Right cardiac atrium (tissue), 5 donors: ENCODE data around the gene CFAP100. TPM values are rescaled to one million over a fixed set of nuclear protein-coding genes. Genes with fewer than 3 reads are reported as not detected.

ENCODE experiments used
- ATAC-seq, 2 donors: fragments of 200-7000 bp; cut with Tn5 transposase; one replicate each; pipeline versions ENCODE4 v1.8.0 to v1.9.1; 2020; ENCODE audit warnings: moderate library complexity in 2 of 2, mild to moderate bottlenecking in 1 of 2
- DNase-seq, 3 donors: peaks; one replicate each; pipeline ENCODE4 v3.0.0-alpha.2; 2020
- H3K27ac ChIP-seq: one replicate; pipeline ENCODE4 v1.5.1; 2013; ENCODE audit warnings: mild to moderate bottlenecking, low read length, control low read depth, moderate library complexity
- H3K27me3 ChIP-seq: one replicate; pipeline ENCODE4 v1.6.1; 2013; ENCODE audit not compliant: control insufficient read depth, insufficient read depth
- H3K4me1 ChIP-seq: one replicate; pipeline ENCODE4 v1.6.1; 2013; ENCODE audit warnings: low read length; ENCODE audit not compliant: control insufficient read depth, insufficient read depth
- H3K4me3 ChIP-seq: one replicate; pipeline ENCODE4 v1.5.1; 2013; ENCODE audit warnings: low read length, control low read depth
- H3K9me3 ChIP-seq: one replicate; pipeline ENCODE4 v1.6.1; 2013; ENCODE audit warnings: low read length; ENCODE audit not compliant: control insufficient read depth
- WGBS: extraction: QIAGEN DNeasy Blood & Tissue Kit; methylation state at CpG from one replicate; pipeline ENCODE4 v1.1.7; 2013; 5-methylcytosine and 5-hydroxymethylcytosine counted together
- intact Hi-C, 4 donors: fragments of 100-400 bp; cut with DNase I; formaldehyde crosslinking; loops; one replicate each; pipeline versions ENCODE4 v1.11.0 to v1.14.0; 2022 to 2023
- polyA plus RNA-seq: library from polyadenylated mRNA; stranded (reverse); fragments of 200-250 nt; gene quantifications from one replicate; pipeline ENCODE4 v1.2.3, GENCODE V29; 2013
- total RNA-seq, 4 donors: library from RNA; stranded (reverse); fragmentation: NEBNext Ultra II Directional; extraction: Animal tissue kit (Norgen Biotek cat#: 25700); gene quantifications; one replicate each; pipeline ENCODE4 v1.2.1, GENCODE V29; 2021
- donor health status: healthy with polysubstance abuse.
- donor health status: DM: no; HTN: yes; CAD: no.
- donor health status: DM: no; HTN: no; CAD: no.
- donor health status: DM: no; HTN: yes; CAD: no; lungs with severe emphysema.
- donor health status: DM: yes; HTN: yes; CAD: no.

CFAP100 gene
- total and polyA plus RNA-seq, 5 donors: not detected

DNA sequence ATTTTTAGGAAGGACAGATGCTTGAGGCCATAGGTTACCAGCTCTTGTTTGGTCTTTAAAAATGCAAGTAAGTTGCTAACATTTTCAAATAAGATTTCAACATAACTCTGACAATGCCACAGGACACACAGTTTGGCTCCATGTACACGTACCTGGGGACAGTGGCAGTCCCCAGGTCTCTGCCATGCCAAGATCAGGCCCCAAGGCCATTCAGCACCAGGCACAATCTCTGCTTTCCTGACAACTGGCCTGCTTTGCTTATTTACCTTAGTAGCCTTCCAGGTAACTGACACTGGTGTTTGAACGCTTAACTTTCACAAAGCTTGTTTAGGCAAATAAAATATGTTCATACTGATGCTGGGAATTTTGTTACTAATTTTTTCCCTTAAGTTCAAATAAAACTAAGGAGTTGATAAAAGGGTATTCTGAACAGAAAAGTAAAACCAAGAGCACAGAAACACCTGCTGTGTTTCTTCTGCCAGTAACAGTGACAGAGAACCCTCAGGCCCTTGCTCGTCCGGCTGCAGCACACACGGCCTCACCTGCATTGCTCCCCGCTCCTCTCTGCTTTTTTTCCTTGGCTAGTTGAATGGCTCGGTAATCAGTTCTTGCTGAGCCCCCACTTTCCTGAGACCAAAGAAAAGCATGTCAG is 64.5 kb downstream of the CFAP100 start:
- intact Hi-C loops: no loop called here
- Histone ChIP-seq H3K27ac (no peak overlapping the region), H3K9me3 (no peaks in the 10 kb centered on the region), H3K27me3 (no peaks in the 10 kb centered on the region), H3K4me1 (no peaks in the 10 kb centered on the region), H3K4me3 (no peak overlapping the region)
- ATAC-seq: no peak
- 82% methylated on average over 7 of the region's 7 CpGs for WGBS
- DNase-seq: no peak

DNA sequence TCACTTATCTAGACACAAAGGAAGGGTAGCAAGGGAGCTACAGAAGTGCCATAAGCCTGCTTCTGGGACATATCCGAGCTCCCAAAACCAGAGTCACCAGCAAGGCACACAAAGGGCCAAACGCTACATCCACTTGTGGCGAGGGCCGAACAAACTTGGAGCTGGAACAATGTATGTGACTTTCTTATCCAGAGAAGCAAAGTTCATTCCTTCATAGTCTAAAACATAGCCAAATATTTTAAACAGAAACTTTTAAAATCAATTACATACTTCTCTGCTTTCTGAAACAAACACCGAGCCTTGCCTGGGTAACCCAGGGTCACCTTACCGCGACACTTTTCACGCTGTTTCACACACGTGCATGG is 65.0 kb downstream of the CFAP100 start:
- DNase-seq (no peak), ATAC-seq (no peak)
- Histone ChIP-seq H3K27me3 (no peaks in the 10 kb centered on the region), H3K4me3 (no peak overlapping the region), H3K4me1 (no peaks in the 10 kb centered on the region), H3K9me3 (no peaks in the 10 kb centered on the region), H3K27ac (no peak overlapping the region)
- intact Hi-C loops: no loop called here
- 89% methylated on average over 9 of the region's 9 CpGs for WGBS

DNA sequence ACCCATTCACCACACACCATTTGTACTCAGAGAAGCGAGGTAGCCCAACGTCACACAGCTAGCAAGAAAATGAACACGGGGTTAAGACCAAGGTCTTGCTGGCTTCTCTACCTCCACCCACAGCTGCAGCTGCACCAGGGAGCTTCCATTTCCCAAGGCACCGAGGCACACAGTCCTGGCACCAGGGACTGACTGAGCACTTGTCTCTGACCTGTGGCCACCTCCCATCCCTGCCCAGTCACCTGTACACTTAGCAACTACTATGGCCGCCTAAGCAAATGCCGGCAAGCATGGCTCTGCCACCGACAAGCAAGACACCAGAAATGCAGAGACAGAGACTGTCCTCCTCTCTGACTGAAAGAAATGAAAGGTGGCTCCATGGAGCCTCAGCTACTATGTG is 65.7 kb downstream of the CFAP100 start:
- intact Hi-C loops: no loop called here

DNA sequence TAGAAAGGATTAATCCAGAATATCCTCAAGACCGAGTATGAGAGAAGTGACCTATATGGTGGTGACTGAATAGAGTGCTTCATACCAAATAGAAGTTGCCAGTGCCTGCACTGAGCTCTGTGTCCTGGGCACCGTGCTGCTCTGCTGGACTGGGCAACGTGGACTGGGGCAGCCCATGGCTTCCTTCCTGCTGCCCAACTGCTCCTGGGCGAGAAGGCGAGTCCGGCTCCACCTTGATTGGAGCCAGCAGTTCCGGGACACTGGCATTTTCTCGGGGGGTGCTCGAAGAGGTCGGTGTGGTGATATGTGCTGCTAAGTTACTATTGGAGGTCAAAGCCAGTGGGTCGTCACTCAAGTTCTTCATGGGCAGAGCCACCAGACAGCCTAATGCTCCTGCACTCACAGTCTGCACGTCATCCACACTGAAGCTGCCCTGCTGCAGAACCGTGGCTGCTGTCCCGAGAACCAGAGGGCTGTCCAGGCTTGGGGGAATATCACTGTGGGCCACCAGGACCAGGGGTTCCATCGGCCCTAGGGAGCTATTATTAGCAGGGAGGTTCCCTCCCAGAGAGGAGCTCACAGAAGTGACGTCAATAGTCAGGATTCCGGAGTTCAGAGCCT is 66.9 kb downstream of the CFAP100 start:
- WGBS: 83% methylated on average over 17 of the region's 17 CpGs
- no peak overlapping the region for H3K4me3 ChIP-seq
- DNase-seq (no peak), ATAC-seq (peak in 1 of 2 donors; percentile 28)
- intact Hi-C loops: no loop called here
- no peaks in the 10 kb centered on the region for H3K4me1 ChIP-seq
- no peaks in the 10 kb centered on the region for H3K27me3 ChIP-seq
- peak overlapping the region; percentile 4 for H3K27ac ChIP-seq
- no peaks in the 10 kb centered on the region for H3K9me3 ChIP-seq

More for the DNA sequence above, 65.7 kb downstream of the CFAP100 start:
- no peaks in the 10 kb centered on the region for H3K27me3 ChIP-seq
- no peaks in the 10 kb centered on the region for H3K4me1 ChIP-seq
- no peak overlapping the region for H3K27ac ChIP-seq
- ATAC-seq (no peak), DNase-seq (no peak)
- no peak overlapping the region for H3K4me3 ChIP-seq
- 80% methylated on average over 7 of the region's 7 CpGs for WGBS
- no peaks in the 10 kb centered on the region for H3K9me3 ChIP-seq

DNA sequence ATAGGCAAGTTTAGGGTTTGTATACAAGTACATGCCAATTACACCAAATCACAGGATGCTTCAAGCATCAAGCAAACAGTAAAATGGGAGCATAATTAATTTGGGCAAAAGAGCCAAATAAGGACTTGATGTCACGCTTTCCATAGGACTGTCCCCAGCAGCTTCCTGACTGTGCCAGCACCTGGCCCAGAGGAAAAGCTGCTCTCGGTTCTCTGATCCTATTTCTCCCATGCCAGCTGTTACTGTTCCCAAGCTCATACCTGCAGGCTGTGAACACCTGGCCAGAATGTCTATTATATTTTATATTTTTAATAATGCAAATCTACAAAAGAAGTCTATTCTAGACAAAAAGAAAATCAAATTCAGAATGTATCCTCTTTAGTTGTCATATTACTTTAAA is 68.8 kb downstream of the CFAP100 start:
- Histone ChIP-seq H3K27me3 (no peaks in the 10 kb centered on the region), H3K4me1 (no peaks in the 10 kb centered on the region), H3K27ac (no peak overlapping the region), H3K4me3 (no peak overlapping the region), H3K9me3 (no peaks in the 10 kb centered on the region)
- ATAC-seq (no peak), DNase-seq (no peak)
- intact Hi-C loops: no loop called here
- 96% methylated on average over 2 of the region's 2 CpGs for WGBS

DNA sequence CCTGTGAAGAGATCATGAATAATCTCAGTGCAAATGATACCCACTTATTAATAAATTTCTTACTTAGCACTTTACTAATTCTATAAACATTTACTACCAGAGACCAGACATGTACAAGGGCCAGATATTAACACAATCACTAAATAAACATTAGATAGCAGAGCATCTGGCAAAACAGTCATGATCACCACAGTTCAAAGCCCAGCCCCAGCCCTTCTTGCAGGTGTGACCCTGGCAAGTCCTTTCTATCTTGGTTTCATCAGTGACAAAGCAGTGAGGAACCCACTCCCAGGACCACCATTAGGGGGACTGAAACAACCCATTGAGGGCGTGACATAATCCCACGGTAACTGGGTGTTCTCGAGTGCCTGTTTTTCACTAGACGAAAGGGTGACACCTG is 69.4 kb downstream of the CFAP100 start:
- Histone ChIP-seq H3K4me3 (no peak overlapping the region), H3K27me3 (no peaks in the 10 kb centered on the region), H3K9me3 (no peaks in the 10 kb centered on the region), H3K27ac (no peak overlapping the region), H3K4me1 (no peaks in the 10 kb centered on the region)
- no peak for ATAC-seq
- intact Hi-C loops: no loop called here
- 90% methylated on average over 4 of the region's 4 CpGs for WGBS
- DNase-seq: no peak

DNA sequence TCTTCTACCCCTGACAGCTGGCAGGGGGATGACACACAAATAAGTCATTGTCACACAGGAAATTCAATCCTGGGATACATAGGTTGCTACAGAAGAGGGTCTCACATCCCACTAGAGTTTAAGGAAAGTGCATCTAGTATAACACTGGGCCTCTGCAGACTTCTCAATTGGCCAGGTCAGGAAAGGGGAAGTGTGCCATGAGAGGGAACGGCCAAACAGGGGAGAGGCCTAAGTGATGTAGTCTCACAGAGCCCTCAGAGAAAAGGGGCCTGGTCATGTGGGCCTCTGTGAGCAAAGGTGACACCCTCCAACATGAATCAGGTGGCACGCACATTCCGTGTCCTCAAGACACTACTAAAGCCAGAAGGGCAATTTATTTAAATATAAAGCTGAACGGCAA is 69.8 kb downstream of the CFAP100 start:
- WGBS: 64% methylated on average over 4 of the region's 4 CpGs
- Histone ChIP-seq H3K4me3 (no peak overlapping the region), H3K4me1 (no peaks in the 10 kb centered on the region), H3K27ac (no peak overlapping the region), H3K9me3 (no peaks in the 10 kb centered on the region), H3K27me3 (no peaks in the 10 kb centered on the region)
- intact Hi-C loops: no loop called here
- no peak for DNase-seq
- ATAC-seq: no peak

DNA sequence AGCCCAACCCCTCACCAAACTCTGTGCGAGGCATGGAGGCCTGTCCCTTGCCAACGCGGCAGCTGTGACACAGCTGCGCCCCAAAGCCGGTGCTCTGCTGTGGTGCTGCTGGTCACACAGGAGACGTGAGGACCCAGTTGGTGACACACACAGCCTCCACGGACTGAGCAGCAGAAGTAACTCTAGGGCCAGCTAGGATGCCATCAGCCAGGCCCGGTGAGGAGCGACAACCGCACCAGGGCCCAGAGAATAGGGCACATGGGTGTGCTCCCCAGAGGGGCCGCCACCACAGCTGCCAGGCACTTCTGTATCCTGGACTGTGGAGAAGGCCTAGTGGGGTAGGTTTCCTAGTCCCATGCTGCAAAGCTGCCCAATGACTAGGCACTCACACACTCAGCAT is 70.3 kb downstream of the CFAP100 start:
- intact Hi-C loops: no loop called here
- H3K4me1 ChIP-seq: no peaks in the 10 kb centered on the region
- H3K27ac ChIP-seq: no peak overlapping the region
- 93% methylated on average over 11 of the region's 11 CpGs for WGBS
- no peaks in the 10 kb centered on the region for H3K9me3 ChIP-seq
- no peak overlapping the region for H3K4me3 ChIP-seq
- no peak for ATAC-seq
- no peaks in the 10 kb centered on the region for H3K27me3 ChIP-seq
- DNase-seq: no peak

DNA sequence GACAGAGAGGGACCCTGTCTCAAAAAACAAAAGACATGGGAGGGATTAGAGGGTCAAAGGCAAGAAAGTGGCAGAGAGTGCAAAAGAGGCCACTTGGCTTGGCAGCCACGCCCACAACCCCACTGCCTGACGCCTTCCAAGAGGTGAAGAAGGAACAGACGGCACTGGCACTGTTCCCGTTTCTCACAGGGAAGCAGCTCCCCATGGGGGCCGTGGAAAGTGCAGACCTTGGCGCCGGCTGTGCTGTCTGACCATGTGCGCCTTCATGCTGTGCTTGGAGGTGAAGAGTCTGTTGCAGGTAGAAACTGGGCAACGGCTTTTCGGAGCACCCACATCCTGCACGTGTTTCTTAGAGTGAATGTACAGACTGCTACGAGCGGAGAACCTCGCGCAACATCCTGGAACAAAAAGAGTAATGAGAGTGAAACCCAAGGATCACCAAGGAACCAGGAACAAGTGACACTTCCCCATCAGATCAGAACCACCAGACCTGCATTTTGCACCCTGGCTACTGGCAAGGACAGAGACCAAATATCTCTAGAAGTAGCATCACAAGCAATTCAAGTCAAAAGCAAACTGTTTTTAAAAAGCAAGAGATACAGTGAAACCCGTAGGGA is 71.3 kb downstream of the CFAP100 start:
- 66% methylated on average over 16 of the region's 16 CpGs for WGBS
- Histone ChIP-seq H3K4me3 (no peak overlapping the region), H3K9me3 (no peaks in the 10 kb centered on the region), H3K4me1 (no peaks in the 10 kb centered on the region), H3K27me3 (no peaks in the 10 kb centered on the region), H3K27ac (no peak overlapping the region)
- peak in 1 of 2 donors; percentile 6 for ATAC-seq
- peak; percentile 58 to 74 (median 67) for DNase-seq
- intact Hi-C loops: no loop called here

DNA sequence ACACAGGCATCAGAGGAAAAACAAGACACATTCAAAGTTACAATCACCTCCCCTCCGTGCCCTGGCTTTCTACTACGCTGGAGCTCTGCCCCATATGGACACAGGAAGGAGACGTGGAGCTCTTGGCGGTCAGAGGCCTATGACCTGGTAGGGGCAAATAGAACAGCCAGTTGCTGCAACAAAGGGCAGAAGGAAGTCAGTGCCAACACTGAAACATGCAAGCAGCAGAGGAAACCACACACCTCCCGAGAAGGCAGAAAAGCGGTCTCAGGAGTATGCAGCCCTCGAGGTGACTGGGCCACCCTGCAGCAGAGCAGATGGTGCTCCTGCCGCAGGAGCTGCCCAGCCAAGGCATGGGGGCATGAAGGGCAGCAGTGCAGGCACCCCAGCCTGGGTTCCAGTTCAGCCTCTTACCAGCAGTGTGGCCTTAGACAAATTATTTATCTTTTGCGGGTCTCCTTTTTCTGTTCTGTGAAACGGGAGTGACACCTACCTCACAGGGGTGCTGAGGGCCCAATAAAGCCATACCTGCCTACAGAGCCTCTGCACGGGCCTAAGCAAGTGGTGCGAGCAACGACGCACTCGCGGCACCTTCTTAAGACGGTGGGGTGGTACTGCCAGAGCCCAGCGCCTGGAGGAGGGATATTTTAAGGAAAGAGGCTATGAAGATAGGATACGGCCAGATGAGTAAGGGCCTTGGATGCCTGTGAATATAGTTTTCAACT is 72.3 kb downstream of the CFAP100 start:
- intact Hi-C loops: no loop called here
- H3K4me3 ChIP-seq: no peak overlapping the region
- H3K9me3 ChIP-seq: no peaks in the 10 kb centered on the region
- peaks cover 1% of the 10 kb centered on the region for H3K4me1 ChIP-seq
- WGBS: 79% methylated on average over 19 of the region's 19 CpGs
- no peaks in the 10 kb centered on the region for H3K27me3 ChIP-seq
- H3K27ac ChIP-seq: no peak overlapping the region
- no peak for ATAC-seq
- no peak for DNase-seq

DNA sequence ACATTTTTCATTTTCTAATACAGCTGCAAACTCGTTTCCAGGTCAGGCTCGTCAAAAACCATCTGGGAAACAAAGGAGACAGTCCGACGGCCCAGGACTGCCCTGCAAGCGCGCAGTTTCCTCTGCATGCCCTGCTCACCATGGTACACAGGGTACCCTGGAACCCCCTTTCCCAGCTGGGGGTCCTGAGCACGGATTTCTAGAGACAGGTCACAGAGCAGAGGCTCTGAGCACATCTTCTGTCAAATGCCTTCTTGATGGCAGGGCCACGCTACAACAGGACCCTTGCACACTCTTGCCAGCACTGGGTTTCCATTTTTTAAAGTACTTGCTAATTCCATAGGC is 72.9 kb downstream of the CFAP100 start:
- Histone ChIP-seq H3K4me1 (peaks cover 5% of the 10 kb centered on the region), H3K27ac (no peak overlapping the region), H3K9me3 (no peaks in the 10 kb centered on the region), H3K4me3 (no peak overlapping the region), H3K27me3 (no peaks in the 10 kb centered on the region)
- ATAC-seq: no peak
- intact Hi-C loops: no loop called here
- 80% methylated on average over 8 of the region's 8 CpGs for WGBS
- DNase-seq: no peak
